ENCODE data around the gene UBE2D2.

DNA sequence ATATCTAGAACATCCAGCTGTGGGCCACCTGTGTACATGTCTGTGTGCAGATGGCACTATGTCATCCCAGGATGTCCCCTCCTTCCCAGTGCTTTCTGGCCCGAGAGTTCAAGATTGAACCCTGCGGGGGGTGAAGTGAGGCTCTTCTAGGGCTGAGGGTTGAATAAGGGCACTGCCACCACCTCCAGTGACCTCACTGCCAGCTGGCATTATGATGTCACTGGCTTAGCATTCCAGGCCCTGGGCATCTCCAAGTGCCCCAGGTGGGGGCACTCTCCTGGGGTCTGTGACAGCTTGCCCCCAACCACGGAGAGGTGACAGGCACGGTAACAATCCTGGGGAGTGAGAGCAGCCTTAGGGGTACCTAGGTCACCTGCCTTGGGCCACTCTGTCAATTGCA lies 114.1 kb downstream of the UBE2D2 start:
- TF ChIP-seq, protein P1, sequence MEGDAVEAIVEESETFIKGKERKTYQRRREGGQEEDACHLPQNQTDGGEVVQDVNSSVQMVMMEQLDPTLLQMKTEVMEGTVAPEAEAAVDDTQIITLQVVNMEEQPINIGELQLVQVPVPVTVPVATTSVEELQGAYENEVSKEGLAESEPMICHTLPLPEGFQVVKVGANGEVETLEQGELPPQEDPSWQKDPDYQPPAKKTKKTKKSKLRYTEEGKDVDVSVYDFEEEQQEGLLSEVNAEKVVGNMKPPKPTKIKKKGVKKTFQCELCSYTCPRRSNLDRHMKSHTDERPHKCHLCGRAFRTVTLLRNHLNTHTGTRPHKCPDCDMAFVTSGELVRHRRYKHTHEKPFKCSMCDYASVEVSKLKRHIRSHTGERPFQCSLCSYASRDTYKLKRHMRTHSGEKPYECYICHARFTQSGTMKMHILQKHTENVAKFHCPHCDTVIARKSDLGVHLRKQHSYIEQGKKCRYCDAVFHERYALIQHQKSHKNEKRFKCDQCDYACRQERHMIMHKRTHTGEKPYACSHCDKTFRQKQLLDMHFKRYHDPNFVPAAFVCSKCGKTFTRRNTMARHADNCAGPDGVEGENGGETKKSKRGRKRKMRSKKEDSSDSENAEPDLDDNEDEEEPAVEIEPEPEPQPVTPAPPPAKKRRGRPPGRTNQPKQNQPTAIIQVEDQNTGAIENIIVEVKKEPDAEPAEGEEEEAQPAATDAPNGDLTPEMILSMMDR (IDR thresholded peaks at IDR 0.05), result no peak
- no peak for TF ChIP-seq EZH2 (IDR thresholded peaks at IDR 0.05; ENCODE audit: borderline replicate concordance, insufficient read depth, low read depth, low read length, poor library complexity, severe bottlenecking)

Measured in B cell (primary cell).